ENCODE measurements around the gene B3GALT5.

B3GALT5 gene

DNA sequence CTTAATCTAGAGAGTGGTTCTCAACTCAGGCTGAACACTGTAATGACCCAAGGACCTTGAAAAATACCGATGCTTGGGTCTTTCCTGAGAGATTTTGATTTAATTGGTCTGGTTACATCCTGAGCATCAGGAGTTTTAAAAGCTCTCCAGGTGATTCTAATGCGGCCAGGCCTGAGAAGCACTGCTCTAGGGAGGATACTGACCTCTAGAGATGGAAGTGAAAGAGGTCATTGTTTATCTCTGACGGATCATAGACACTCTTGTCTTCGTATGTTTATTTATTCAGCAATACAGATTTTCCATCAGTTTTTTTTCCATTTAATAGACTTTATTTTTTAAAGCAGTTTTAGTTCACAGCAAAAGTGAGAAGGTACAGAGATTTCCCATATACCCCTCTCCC, 77.7 kb downstream of the B3GALT5 start:
- in situ Hi-C loops (cut with HindIII; ENCODE audit: low sequenced_read_pairs), result no loop called here
- TF ChIP-seq, protein P1, sequence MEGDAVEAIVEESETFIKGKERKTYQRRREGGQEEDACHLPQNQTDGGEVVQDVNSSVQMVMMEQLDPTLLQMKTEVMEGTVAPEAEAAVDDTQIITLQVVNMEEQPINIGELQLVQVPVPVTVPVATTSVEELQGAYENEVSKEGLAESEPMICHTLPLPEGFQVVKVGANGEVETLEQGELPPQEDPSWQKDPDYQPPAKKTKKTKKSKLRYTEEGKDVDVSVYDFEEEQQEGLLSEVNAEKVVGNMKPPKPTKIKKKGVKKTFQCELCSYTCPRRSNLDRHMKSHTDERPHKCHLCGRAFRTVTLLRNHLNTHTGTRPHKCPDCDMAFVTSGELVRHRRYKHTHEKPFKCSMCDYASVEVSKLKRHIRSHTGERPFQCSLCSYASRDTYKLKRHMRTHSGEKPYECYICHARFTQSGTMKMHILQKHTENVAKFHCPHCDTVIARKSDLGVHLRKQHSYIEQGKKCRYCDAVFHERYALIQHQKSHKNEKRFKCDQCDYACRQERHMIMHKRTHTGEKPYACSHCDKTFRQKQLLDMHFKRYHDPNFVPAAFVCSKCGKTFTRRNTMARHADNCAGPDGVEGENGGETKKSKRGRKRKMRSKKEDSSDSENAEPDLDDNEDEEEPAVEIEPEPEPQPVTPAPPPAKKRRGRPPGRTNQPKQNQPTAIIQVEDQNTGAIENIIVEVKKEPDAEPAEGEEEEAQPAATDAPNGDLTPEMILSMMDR (IDR thresholded peaks at IDR 0.05; ENCODE audit: low read depth, low read length), result no peak
- no peak for DNase-seq (ENCODE audit: low read depth, low spot score)
- H3K4me3 ChIP-seq (ENCODE audit: low read depth, low read length), result no peak overlapping the region

DNA sequence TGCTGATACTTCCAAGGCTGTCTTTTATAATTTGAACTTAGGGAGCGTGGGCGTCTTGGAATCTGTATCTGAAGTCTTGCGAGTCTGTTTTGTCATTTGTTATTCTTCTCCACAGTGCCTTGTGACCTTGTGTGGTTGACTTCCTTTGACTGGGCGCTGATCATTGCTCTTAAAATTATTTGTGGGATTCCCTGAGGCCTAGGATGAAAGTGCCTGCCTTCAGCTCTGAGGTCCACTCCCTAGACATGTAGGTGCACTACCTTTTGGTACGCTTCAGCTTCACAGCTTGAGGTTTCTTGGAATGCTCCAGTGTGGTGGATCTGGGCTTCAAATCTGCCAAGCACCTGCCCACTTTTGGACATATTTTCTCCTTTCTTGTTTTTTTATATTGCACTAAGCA, 82.0 kb downstream of the B3GALT5 start:
- TF ChIP-seq, protein P1 (IDR thresholded peaks at IDR 0.05; ENCODE audit: low read depth, low read length), result no peak
- no peak overlapping the region for H3K4me3 ChIP-seq (ENCODE audit: low read depth, low read length)
- DNase-seq (ENCODE audit: low read depth, low spot score), result peak; percentile 17
- in situ Hi-C loops (cut with HindIII; ENCODE audit: low sequenced_read_pairs), result no loop called here

DNA sequence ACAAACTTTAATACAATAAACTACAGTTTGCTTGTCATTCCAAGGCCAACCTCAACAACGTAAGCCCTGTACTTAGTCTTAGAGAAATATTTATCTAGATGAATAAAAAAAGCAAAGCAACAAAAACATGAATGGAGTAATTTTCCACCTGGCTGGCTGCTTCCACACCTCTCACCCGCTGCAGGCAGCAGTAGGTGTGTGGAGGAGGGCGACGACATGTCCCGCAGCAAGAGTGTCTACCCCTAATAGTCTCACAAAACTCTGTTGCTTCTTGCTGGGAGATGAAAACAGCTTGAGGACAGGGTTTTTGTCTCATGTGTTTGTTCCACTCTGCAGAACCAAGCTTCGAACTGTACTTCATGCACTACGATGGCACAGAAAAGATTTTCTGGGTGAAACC, 83.5 kb downstream of the B3GALT5 start:
- H3K4me3 ChIP-seq (ENCODE audit: low read depth, low read length), result no peak overlapping the region
- no peak for DNase-seq (ENCODE audit: low read depth, low spot score)
- TF ChIP-seq, protein P1 (IDR thresholded peaks at IDR 0.05; ENCODE audit: low read depth, low read length), result no peak
- in situ Hi-C loops (cut with HindIII; ENCODE audit: low sequenced_read_pairs), result no loop called here

- peak; percentile 21 for DNase-seq (ENCODE audit: low read depth, low spot score)
- in situ Hi-C loops (cut with HindIII; ENCODE audit: low sequenced_read_pairs), result no loop called here
- no peak overlapping the region for H3K4me3 ChIP-seq (ENCODE audit: low read depth, low read length)
- TF ChIP-seq, protein P1 (IDR thresholded peaks at IDR 0.05; ENCODE audit: low read depth, low read length), result no peak
Measured at GRCh38 chr21:39696618-39697017, 83.9 kb downstream of the B3GALT5 start.

DNA sequence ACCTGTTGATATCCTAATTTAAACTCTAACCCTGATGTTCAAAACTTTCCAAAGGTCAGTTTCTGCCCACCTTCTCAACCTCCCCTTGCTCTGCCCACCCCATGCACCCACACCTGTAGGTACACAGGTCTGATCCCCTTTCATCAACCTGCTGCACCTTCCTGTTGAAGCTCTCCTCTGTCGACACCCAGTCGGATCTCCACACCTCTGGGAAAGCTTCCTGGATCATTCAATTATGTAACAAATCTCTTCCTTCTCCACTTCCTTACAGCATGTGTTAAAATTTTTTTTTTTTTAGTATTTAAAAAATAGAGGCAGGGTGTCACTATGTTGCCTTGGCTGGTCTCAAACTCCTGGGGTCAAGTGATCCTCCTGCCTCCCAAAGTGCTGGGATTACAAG, 87.6 kb downstream of the B3GALT5 start:
- in situ Hi-C loops (cut with HindIII; ENCODE audit: low sequenced_read_pairs), result no loop called here
- DNase-seq (ENCODE audit: low read depth, low spot score), result no peak
- TF ChIP-seq, protein P1 (IDR thresholded peaks at IDR 0.05; ENCODE audit: low read depth, low read length), result no peak
- no peak overlapping the region for H3K4me3 ChIP-seq (ENCODE audit: low read depth, low read length)

DNA sequence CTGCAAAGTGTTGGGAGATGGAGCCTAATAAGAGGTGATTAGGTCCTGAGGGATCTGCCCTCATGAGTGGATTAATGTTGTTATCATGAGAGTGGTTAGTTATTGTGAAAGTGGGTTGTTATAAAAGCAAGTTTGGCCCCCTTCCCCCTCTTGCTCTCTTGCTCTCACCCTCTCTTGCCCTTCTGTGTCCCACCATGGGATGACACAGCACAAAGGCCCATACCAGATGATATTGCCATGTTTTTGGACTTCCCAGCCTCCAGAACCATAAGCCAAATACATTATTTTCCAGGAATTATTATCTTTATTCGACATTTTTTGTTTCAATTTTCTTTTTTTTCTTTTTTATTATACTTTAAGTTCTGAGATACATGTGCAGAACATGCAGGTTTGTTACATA, 90.8 kb downstream of the B3GALT5 start:
- H3K4me3 ChIP-seq (ENCODE audit: low read depth, low read length), result no peak overlapping the region
- no peak for DNase-seq (ENCODE audit: low read depth, low spot score)
- TF ChIP-seq, protein P1 (IDR thresholded peaks at IDR 0.05; ENCODE audit: low read depth, low read length), result no peak
- in situ Hi-C loops (cut with HindIII; ENCODE audit: low sequenced_read_pairs), result no loop called here

DNA sequence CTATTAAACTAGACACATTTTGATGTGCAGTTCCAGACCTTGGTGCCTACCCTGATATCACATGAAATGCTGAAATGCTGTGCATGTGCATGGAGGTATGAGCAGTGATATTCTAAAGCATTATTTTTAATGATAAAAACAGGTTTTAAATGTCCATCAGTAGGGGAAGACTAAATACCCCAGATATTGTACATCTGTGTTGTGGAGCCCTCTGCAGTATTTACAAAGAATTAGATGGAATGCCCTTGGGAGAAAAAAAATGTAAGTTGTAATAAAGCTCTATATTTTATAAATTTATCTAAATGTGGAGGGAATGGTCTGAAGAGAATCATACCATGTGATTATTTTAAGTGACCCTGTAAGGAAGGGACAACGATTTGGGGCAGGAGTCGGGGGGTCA, 93.1 kb downstream of the B3GALT5 start:
- TF ChIP-seq, protein P1 (IDR thresholded peaks at IDR 0.05; ENCODE audit: low read depth, low read length), result peak; percentile 26
- DNase-seq (ENCODE audit: low read depth, low spot score), result peak; percentile 31
- in situ Hi-C loops (cut with HindIII; ENCODE audit: low sequenced_read_pairs), result no loop called here
- H3K4me3 ChIP-seq (ENCODE audit: low read depth, low read length), result no peak overlapping the region

Measured in astrocyte of the spinal cord (primary cell).